ENCODE results near the gene TXK. TPM values are rescaled to one million over a fixed set of nuclear protein-coding genes. Genes with fewer than 3 reads are reported as not detected.

The TXK gene
- total RNA-seq, 1 experiment from 2014 or later = 0.39 TPM

DNA sequence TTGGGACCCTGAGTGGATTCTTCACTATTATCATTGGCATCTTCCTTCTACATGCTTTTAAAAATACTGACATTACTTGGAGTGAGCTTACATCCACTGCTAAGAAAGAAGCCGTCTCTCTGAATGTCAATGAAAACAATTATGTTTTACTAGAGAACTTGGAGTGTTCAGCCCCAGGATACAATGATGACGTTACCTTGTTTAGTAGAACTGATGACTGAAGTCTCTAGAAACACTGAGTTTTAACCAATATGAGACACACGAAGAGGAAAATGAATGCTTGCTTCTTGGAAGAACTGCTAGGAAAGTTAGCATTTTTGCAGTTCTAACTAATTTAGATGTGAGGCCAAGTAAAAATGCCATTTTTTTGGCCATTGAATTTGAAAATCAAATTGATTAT, 98.1 kb downstream of the TXK start:
- no peaks in the 10 kb centered on the region for H3K27me3 ChIP-seq (ENCODE audit: insufficient read depth, low read length)
- H2BK120ac ChIP-seq (ENCODE audit: low read depth, low read length, poor library complexity, severe bottlenecking) = no peak overlapping the region
- H3K9ac ChIP-seq (ENCODE audit: extremely low read depth, insufficient read length, low read length) = no peak overlapping the region
- H2BK20ac ChIP-seq (ENCODE audit: low read depth, low read length, poor library complexity, severe bottlenecking) = no peak overlapping the region
- H3K27ac ChIP-seq (ENCODE audit: insufficient read length, low read depth, low read length) = no peak overlapping the region
- no peaks in the 10 kb centered on the region for H3K9me3 Mint-ChIP-seq
- H4K5ac ChIP-seq (ENCODE audit: insufficient read length, low read depth, low read length) = no peak overlapping the region
- H3K4me3 Mint-ChIP-seq = no peak overlapping the region
- H2AFZ ChIP-seq (ENCODE audit: low read length) = no peak overlapping the region
- TF ChIP-seq, protein P1, sequence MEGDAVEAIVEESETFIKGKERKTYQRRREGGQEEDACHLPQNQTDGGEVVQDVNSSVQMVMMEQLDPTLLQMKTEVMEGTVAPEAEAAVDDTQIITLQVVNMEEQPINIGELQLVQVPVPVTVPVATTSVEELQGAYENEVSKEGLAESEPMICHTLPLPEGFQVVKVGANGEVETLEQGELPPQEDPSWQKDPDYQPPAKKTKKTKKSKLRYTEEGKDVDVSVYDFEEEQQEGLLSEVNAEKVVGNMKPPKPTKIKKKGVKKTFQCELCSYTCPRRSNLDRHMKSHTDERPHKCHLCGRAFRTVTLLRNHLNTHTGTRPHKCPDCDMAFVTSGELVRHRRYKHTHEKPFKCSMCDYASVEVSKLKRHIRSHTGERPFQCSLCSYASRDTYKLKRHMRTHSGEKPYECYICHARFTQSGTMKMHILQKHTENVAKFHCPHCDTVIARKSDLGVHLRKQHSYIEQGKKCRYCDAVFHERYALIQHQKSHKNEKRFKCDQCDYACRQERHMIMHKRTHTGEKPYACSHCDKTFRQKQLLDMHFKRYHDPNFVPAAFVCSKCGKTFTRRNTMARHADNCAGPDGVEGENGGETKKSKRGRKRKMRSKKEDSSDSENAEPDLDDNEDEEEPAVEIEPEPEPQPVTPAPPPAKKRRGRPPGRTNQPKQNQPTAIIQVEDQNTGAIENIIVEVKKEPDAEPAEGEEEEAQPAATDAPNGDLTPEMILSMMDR (conservative IDR thresholded peaks at IDR 0.05) = no peak
- no peak overlapping the region for H2BK12ac ChIP-seq (ENCODE audit: insufficient read length, low read depth, low read length)
- no peak overlapping the region for H4K91ac ChIP-seq (ENCODE audit: insufficient read length, low read depth, low read length)
- no peaks in the 10 kb centered on the region for H3K79me2 ChIP-seq (ENCODE audit: insufficient read depth, low read length)
- no CpG with 5 or more reads among the region's 3 CpGs for WGBS (ENCODE audit: extremely low coverage, insufficient read length, low lambda C conversion rate)
- H3K18ac ChIP-seq (ENCODE audit: insufficient read length, low read depth, low read length) = no peak overlapping the region
- no peaks in the 10 kb centered on the region for H4K20me1 ChIP-seq (ENCODE audit: control insufficient read depth, insufficient read depth, insufficient read length)
- no peak overlapping the region for H3K56ac ChIP-seq (ENCODE audit: insufficient read length, low read depth, low read length)
- no peak overlapping the region for H2BK5ac ChIP-seq (ENCODE audit: insufficient read length, low read length)
- DNase-seq = no peak
- no peaks in the 10 kb centered on the region for H3K9me3 ChIP-seq (ENCODE audit: control insufficient read depth, low read depth, low read length)
- no peak overlapping the region for H4K8ac ChIP-seq (replicated peaks; ENCODE audit: insufficient read length, low read depth, low read length)
- no peak overlapping the region for H3K4ac ChIP-seq (ENCODE audit: low read depth, low read length)
- no peak overlapping the region for H3K27ac Mint-ChIP-seq
- no peaks in the 10 kb centered on the region for H3K79me1 ChIP-seq (ENCODE audit: insufficient read depth, low read depth, low read length, poor library complexity, severe bottlenecking)
- no peaks in the 10 kb centered on the region for H3K27me3 Mint-ChIP-seq (ENCODE audit: low read depth)
- no peaks in the 10 kb centered on the region for H3K4me1 ChIP-seq (ENCODE audit: insufficient read depth, low read length)
- no peak overlapping the region for H2BK15ac ChIP-seq (ENCODE audit: low read depth, low read length)
- H3K4me2 ChIP-seq (ENCODE audit: insufficient read depth, insufficient read length, low read length) = no peak overlapping the region
- H3K14ac ChIP-seq (ENCODE audit: insufficient read depth, low read length) = no peak overlapping the region
- no peak overlapping the region for H3T11ph ChIP-seq (ENCODE audit: low read length)
- H3K4me1 Mint-ChIP-seq = peaks cover 4 to 9% of the 10 kb centered on the region in 2 experiments; a peak in 3 of 4 replicates
- H3K23me2 ChIP-seq (ENCODE audit: insufficient read length, low read depth, low read length, poor library complexity, severe bottlenecking) = no peaks in the 10 kb centered on the region
- H2AK5ac ChIP-seq (ENCODE audit: insufficient read length, low read length) = no peak overlapping the region
- H3K36me3 Mint-ChIP-seq (ENCODE audit: insufficient read depth in 1 of 3, low read depth in 3 of 3) = peaks cover 4 to 39% (median 27%) of the 10 kb centered on the region in 3 experiments
- H3K23ac ChIP-seq (ENCODE audit: insufficient read length, low read depth, low read length) = no peak overlapping the region

All from H9 (cell line).